NCI-H128 (cell line): ENCODE data around the gene DOK6.

Experiments used
- DNase-seq: peaks from one replicate; lab custom pipeline; 2025; ENCODE audit not compliant: unreplicated experiment; lab: John Stamatoyannopoulos, UW

Gene DOK6

GRCh38 chr18:69895066-69896047 lies 494.7 kb downstream of the DOK6 start:
- no peak for DNase-seq

GRCh38 chr18:69897397-69898108 lies 496.9 kb downstream of the DOK6 start:
- DNase-seq: no peak

GRCh38 chr18:69898241-69898861 lies 497.7 kb downstream of the DOK6 start:
- no peak for DNase-seq
